ENCODE measurements around the gene HTT-AS. TPM values are rescaled to one million over a fixed set of nuclear protein-coding genes. Genes with fewer than 3 reads are reported as not detected.
A peak's percentile ranks its signal among the peaks of the same experiment; 100 is the strongest.

HTT-AS gene
- total and polyA plus RNA-seq, 3 experiments from 2014 or later: not detected

- Mint-ChIP-seq H3K27me3 (no peaks in the 10 kb centered on the region), H3K27ac (peak overlapping the region in 2 of 8 donors; percentile 12 to 26), H3K4me3 (no peak overlapping the region), H3K9me3 (no peaks in the 10 kb centered on the region), H3K4me1 (peaks cover 30 to 44% (median 40%) of the 10 kb centered on the region in 3 donors), H3K36me3 (peaks cover 4 to 39% (median 13%) of the 10 kb centered on the region in 3 donors)
- Histone ChIP-seq H3K27me3 (ENCODE audit: insufficient read depth, low read length, poor library complexity, severe bottlenecking) (no peaks in the 10 kb centered on the region), H3K36me3 (ENCODE audit: insufficient read depth, low read length) (peaks cover 5% of the 10 kb centered on the region), H3K9me3 (ENCODE audit: low read length) (no peaks in the 10 kb centered on the region), H3K4me1 (ENCODE audit: insufficient read depth, low read length) (peaks cover 9% of the 10 kb centered on the region), H3K4me3 (ENCODE audit: low read length) (no peak overlapping the region), H3K27ac (ENCODE audit: low read depth, low read length) (no peak overlapping the region)
- DNase-seq: no peak
- CTCF ChIA-PET: no interaction called here
- POLR2A ChIA-PET: no interaction called here
Measured at GRCh38 chr4:3085948-3086670, 11.8 kb upstream of the HTT-AS start.

- Histone ChIP-seq H3K36me3 (ENCODE audit: insufficient read depth, low read length) (peaks cover 5% of the 10 kb centered on the region), H3K9me3 (ENCODE audit: low read length) (no peaks in the 10 kb centered on the region), H3K27me3 (ENCODE audit: insufficient read depth, low read length, poor library complexity, severe bottlenecking) (no peaks in the 10 kb centered on the region), H3K4me1 (ENCODE audit: insufficient read depth, low read length) (peaks cover 15% of the 10 kb centered on the region), H3K4me3 (ENCODE audit: low read length) (no peak overlapping the region), H3K27ac (ENCODE audit: low read depth, low read length) (no peak overlapping the region)
- ChIA-PET POLR2A (no interaction called here), CTCF (no interaction called here)
- H3K27ac Mint-ChIP-seq: peak overlapping the region in 1 of 8 donors; percentile 29
- H3K4me3 Mint-ChIP-seq: no peak overlapping the region
- H3K4me1 Mint-ChIP-seq: peaks cover 35 to 55% (median 52%) of the 10 kb centered on the region in 3 donors
- H3K9me3 Mint-ChIP-seq: no peaks in the 10 kb centered on the region
- H3K27me3 Mint-ChIP-seq: no peaks in the 10 kb centered on the region
- DNase-seq: no peak
- H3K36me3 Mint-ChIP-seq: peaks cover 4 to 29% (median 10%) of the 10 kb centered on the region in 3 donors
Measured at GRCh38 chr4:3083732-3084131, 9.4 kb upstream of the HTT-AS start.

GRCh38 chr4:3082925-3083515 lies 8.7 kb upstream of the HTT-AS start:
- H3K36me3 ChIP-seq (ENCODE audit: insufficient read depth, low read length): peaks cover under 1% of the 10 kb centered on the region
- H3K4me3 Mint-ChIP-seq: no peak overlapping the region
- H3K4me3 ChIP-seq (ENCODE audit: low read length): no peak overlapping the region
- H3K27ac Mint-ChIP-seq: peak overlapping the region in 3 of 8 donors; percentile 29 to 76 (median 43)
- no peaks in the 10 kb centered on the region for H3K9me3 ChIP-seq (ENCODE audit: low read length)
- H3K36me3 Mint-ChIP-seq: peaks cover 4 to 24% (median 9%) of the 10 kb centered on the region in 3 donors
- H3K27ac ChIP-seq (ENCODE audit: low read depth, low read length): no peak overlapping the region
- H3K4me1 ChIP-seq (ENCODE audit: insufficient read depth, low read length): peaks cover 17% of the 10 kb centered on the region
- no peaks in the 10 kb centered on the region for H3K27me3 ChIP-seq (ENCODE audit: insufficient read depth, low read length, poor library complexity, severe bottlenecking)
- no peak for DNase-seq
- no peaks in the 10 kb centered on the region for H3K9me3 Mint-ChIP-seq
- POLR2A ChIA-PET: no interaction called here
- CTCF ChIA-PET: no interaction called here
- no peaks in the 10 kb centered on the region for H3K27me3 Mint-ChIP-seq
- peaks cover 37 to 58% (median 55%) of the 10 kb centered on the region in 3 donors for H3K4me1 Mint-ChIP-seq

- Mint-ChIP-seq H3K9me3 (no peaks in the 10 kb centered on the region), H3K27ac (peak overlapping the region in 1 of 8 donors; percentile 42), H3K4me3 (no peak overlapping the region), H3K4me1 (peaks cover 46 to 71% (median 69%) of the 10 kb centered on the region in 3 donors), H3K27me3 (no peaks in the 10 kb centered on the region), H3K36me3 (peaks cover 0 to 16% (median 4%) of the 10 kb centered on the region in 3 donors)
- CTCF ChIA-PET: no interaction called here
- POLR2A ChIA-PET: interaction anchor here (0.7 kb wide), 1 partner anchor 95 kb away, joined by 4 read pairs; no protein-coding TSS in a partner anchor
- Histone ChIP-seq H3K9me3 (ENCODE audit: low read length) (no peaks in the 10 kb centered on the region), H3K27me3 (ENCODE audit: insufficient read depth, low read length, poor library complexity, severe bottlenecking) (no peaks in the 10 kb centered on the region), H3K4me1 (ENCODE audit: insufficient read depth, low read length) (peaks cover 39% of the 10 kb centered on the region), H3K4me3 (ENCODE audit: low read length) (no peak overlapping the region), H3K36me3 (ENCODE audit: insufficient read depth, low read length) (no peaks in the 10 kb centered on the region), H3K27ac (ENCODE audit: low read depth, low read length) (no peak overlapping the region)
- no peak for DNase-seq
Measured at GRCh38 chr4:3079694-3080123, 5.4 kb upstream of the HTT-AS start.

GRCh38 chr4:3077796-3078195 lies 3.5 kb upstream of the HTT-AS start:
- peak overlapping the region in 1 of 7 donors; percentile 19 for H3K4me3 Mint-ChIP-seq
- CTCF ChIA-PET: no interaction called here

GRCh38 chr4:3075652-3075981 lies 1.3 kb upstream of the HTT-AS start:
- ChIA-PET POLR2A (no interaction called here), CTCF (no interaction called here)
- Histone ChIP-seq H3K4me1 (ENCODE audit: insufficient read depth, low read length) (peaks cover 30% of the 10 kb centered on the region), H3K36me3 (ENCODE audit: insufficient read depth, low read length) (no peaks in the 10 kb centered on the region), H3K27ac (ENCODE audit: low read depth, low read length) (no peak overlapping the region), H3K9me3 (ENCODE audit: low read length) (no peaks in the 10 kb centered on the region), H3K4me3 (ENCODE audit: low read length) (no peak overlapping the region), H3K27me3 (ENCODE audit: insufficient read depth, low read length, poor library complexity, severe bottlenecking) (no peaks in the 10 kb centered on the region)
- peaks cover 0 to 8% (median 4%) of the 10 kb centered on the region in 3 donors for H3K36me3 Mint-ChIP-seq
- peaks cover 29 to 42% (median 40%) of the 10 kb centered on the region in 3 donors for H3K4me1 Mint-ChIP-seq
- no peak for DNase-seq
- peak overlapping the region; percentile 50 to 97 (median 86) for H3K27ac Mint-ChIP-seq
- H3K4me3 Mint-ChIP-seq: peak overlapping the region; percentile 86 to 94 (median 88)
- no peaks in the 10 kb centered on the region for H3K9me3 Mint-ChIP-seq
- H3K27me3 Mint-ChIP-seq: peaks cover 0 to 2% of the 10 kb centered on the region in 2 donors

More at GRCh38 chr4:3077796-3078195, 3.5 kb upstream of the HTT-AS start:
- POLR2A ChIA-PET: no interaction called here
- Mint-ChIP-seq H3K27me3 (no peaks in the 10 kb centered on the region), H3K27ac (peak overlapping the region in 1 of 8 donors; percentile 29), H3K9me3 (no peaks in the 10 kb centered on the region), H3K36me3 (peaks cover 0 to 13% (median 4%) of the 10 kb centered on the region in 3 donors), H3K4me1 (peaks cover 41 to 60% (median 57%) of the 10 kb centered on the region in 3 donors)
- H3K27ac ChIP-seq (ENCODE audit: low read depth, low read length): no peak overlapping the region
- no peak for DNase-seq
- peaks cover 37% of the 10 kb centered on the region for H3K4me1 ChIP-seq (ENCODE audit: insufficient read depth, low read length)
- no peaks in the 10 kb centered on the region for H3K36me3 ChIP-seq (ENCODE audit: insufficient read depth, low read length)
- H3K4me3 ChIP-seq (ENCODE audit: low read length): no peak overlapping the region
- no peaks in the 10 kb centered on the region for H3K9me3 ChIP-seq (ENCODE audit: low read length)
- no peaks in the 10 kb centered on the region for H3K27me3 ChIP-seq (ENCODE audit: insufficient read depth, low read length, poor library complexity, severe bottlenecking)

- Histone ChIP-seq H3K27ac (ENCODE audit: low read depth, low read length) (peak overlapping the region; percentile 65), H3K4me1 (ENCODE audit: insufficient read depth, low read length) (peaks cover 30% of the 10 kb centered on the region), H3K27me3 (ENCODE audit: insufficient read depth, low read length, poor library complexity, severe bottlenecking) (no peaks in the 10 kb centered on the region), H3K9me3 (ENCODE audit: low read length) (no peaks in the 10 kb centered on the region), H3K36me3 (ENCODE audit: insufficient read depth, low read length) (no peaks in the 10 kb centered on the region), H3K4me3 (ENCODE audit: low read length) (peak overlapping the region; percentile 73)
- peak; percentile 18 to 62 (median 34) for DNase-seq
- POLR2A ChIA-PET: interaction anchor here (0.6 to 0.9 kb wide), 2 partner anchors 33 to 735 kb away, joined by 3 read pairs; no protein-coding TSS in a partner anchor
- peak overlapping the region; percentile 86 to 95 (median 88) for H3K4me3 Mint-ChIP-seq
- peak overlapping the region; percentile 15 to 97 (median 86) for H3K27ac Mint-ChIP-seq
- H3K36me3 Mint-ChIP-seq: peaks cover 0 to 6% (median 2%) of the 10 kb centered on the region in 3 donors
- CTCF ChIA-PET: no interaction called here
- H3K27me3 Mint-ChIP-seq: peaks cover 0 to 2% of the 10 kb centered on the region in 2 donors
- H3K4me1 Mint-ChIP-seq: peaks cover 26 to 38% (median 35%) of the 10 kb centered on the region in 3 donors
- H3K9me3 Mint-ChIP-seq: no peaks in the 10 kb centered on the region
Measured at GRCh38 chr4:3074846-3075651, 711 bp upstream of the HTT-AS start.

Data from CD8-positive, alpha-beta memory T cell (primary cell).